Activated T-cell treated with anti-CD3 and anti-CD28 coated beads, Interleukin-2, amount 50 U/mL, for 24 hours (primary cell): Measurements from ENCODE around the gene AGPAT3.

Experiments
- DNase-seq: peaks from one replicate; pipeline ENCODE4 v3.0.0-alpha.2; 2020
- H3K27ac Mint-ChIP-seq: 2 replicates; pipeline ENCODE4 v1.8.0; 2020; ENCODE audit warnings: mild to moderate bottlenecking, mixed read lengths
- H3K27me3 Mint-ChIP-seq: 2 replicates; pipeline ENCODE4 v1.8.0; 2020; ENCODE audit warnings: mixed read lengths
- H3K36me3 Mint-ChIP-seq: 2 replicates; pipeline ENCODE4 v1.8.0; 2020; ENCODE audit warnings: low read depth, mixed read lengths
- H3K4me1 Mint-ChIP-seq: 2 replicates; pipeline ENCODE4 v1.8.0; 2020; ENCODE audit warnings: low read depth, mixed read lengths
- H3K4me3 Mint-ChIP-seq: 2 replicates; pipeline ENCODE4 v1.8.0; 2020; ENCODE audit warnings: mild to moderate bottlenecking, moderate library complexity, mixed read lengths
- H3K9me3 Mint-ChIP-seq: 2 replicates; pipeline ENCODE4 v1.8.0; 2020; ENCODE audit warnings: mixed read lengths

The AGPAT3 gene

DNA sequence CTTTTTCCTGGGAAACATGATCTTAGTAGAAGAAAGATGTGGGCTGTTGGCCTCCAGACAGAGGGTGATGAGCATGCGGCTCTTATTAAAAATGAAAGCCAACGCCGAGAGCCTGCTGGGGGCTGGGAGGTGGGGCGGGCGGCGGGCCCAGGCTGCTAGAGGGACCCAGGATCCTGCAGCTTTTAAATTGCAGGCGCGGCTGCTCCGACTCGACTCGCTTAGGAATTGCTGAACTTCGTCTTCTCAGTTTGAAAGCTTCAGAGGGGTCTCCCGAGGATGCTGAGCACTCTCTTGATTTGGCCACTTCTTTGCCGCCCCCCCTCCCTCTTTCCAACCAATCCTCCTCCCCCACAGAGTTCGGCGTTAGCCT, 1.2 kb downstream of the AGPAT3 start:
- Mint-ChIP-seq H3K36me3 (peaks cover 51% of the 10 kb centered on the region), H3K27me3 (no peaks in the 10 kb centered on the region), H3K4me1 (peaks cover 49% of the 10 kb centered on the region), H3K27ac (peak overlapping the region; percentile 94), H3K9me3 (no peaks in the 10 kb centered on the region), H3K4me3 (peak overlapping the region; percentile 84)
- peak; percentile 70 for DNase-seq

DNA sequence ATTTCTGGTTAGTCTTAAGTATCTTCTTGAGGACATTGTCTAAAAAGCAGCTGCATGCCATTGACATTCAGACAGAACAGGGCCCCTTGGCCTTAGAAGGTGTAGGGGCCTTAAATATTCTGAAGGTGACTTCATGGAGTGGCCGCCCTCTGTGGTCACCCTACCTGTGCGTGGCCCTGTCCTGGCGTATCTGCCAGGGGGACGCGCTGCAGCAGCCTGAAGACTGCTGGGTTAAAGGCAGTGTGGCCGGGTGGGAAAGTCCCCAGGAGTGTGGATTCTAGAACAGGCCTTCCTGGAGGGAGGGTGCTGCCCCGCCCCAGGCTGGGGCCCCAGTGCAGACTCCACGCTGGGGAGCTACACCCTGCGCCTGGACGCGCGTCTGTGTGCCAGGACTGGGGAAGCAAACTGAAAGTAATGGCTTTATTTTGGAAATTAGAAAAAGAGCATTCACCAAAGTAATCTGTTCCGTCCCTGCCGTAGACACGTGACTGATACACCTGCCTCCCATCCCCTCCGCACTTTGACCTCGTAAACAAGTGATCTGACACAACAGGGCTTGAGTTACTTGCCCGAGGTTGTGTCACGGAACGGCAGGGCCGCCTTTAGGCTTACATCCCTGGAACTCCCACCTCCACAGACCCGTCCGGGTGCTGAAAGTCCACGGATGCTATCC, 1.8 kb downstream of the AGPAT3 start:
- Mint-ChIP-seq H3K9me3 (no peaks in the 10 kb centered on the region), H3K36me3 (peaks cover 55% of the 10 kb centered on the region), H3K4me3 (peak overlapping the region; percentile 84), H3K27ac (peak overlapping the region; percentile 94), H3K27me3 (no peaks in the 10 kb centered on the region), H3K4me1 (peaks cover 54% of the 10 kb centered on the region)
- peak; percentile 70 for DNase-seq

DNA sequence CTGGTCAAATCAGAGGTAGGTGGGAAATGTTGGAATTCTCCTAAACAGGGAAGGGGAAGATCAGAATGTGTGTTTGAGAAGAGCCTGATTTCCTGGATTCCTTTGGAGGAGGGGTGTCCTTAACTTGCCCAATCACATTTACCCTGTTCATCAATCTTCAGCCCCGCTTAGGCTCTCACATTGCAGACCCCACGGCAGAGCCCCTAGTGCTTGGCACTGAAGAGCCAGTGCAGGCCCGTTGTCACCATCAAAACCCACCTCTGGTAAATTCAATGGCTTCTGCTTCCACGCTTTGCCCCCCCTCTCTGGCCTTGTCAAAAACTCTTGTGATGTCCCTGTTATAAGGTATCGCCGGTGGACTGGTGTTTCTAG, 2.3 kb downstream of the AGPAT3 start:
- Mint-ChIP-seq H3K36me3 (peaks cover 58% of the 10 kb centered on the region), H3K27ac (peak overlapping the region; percentile 94), H3K27me3 (no peaks in the 10 kb centered on the region), H3K4me1 (peaks cover 57% of the 10 kb centered on the region), H3K9me3 (no peaks in the 10 kb centered on the region), H3K4me3 (peak overlapping the region; percentile 84)
- DNase-seq: no peak

DNA sequence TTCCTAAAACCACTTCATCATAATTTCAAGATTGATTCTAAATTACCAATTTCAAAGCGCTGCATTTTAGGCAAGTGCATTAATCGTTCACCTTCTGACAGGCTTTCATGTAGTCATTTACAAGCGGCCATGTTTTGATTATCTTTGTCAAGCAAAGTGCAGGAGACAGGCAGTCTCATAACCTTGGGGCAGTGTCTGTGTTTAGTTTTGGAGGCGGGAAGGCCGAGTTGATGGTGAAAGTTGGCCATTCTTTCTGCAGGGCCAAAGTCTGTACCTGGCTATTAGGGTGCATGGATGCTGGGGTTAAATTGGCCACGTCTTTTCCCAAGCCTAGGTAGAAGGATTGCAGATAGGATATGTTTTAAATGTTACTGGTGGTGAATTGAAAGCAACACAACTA, 2.9 kb downstream of the AGPAT3 start:
- H3K4me3 Mint-ChIP-seq: peak overlapping the region; percentile 84
- no peaks in the 10 kb centered on the region for H3K9me3 Mint-ChIP-seq
- peaks cover 65% of the 10 kb centered on the region for H3K36me3 Mint-ChIP-seq
- no peaks in the 10 kb centered on the region for H3K27me3 Mint-ChIP-seq
- peak overlapping the region; percentile 94 for H3K27ac Mint-ChIP-seq
- H3K4me1 Mint-ChIP-seq: peaks cover 63% of the 10 kb centered on the region
- no peak for DNase-seq

DNA sequence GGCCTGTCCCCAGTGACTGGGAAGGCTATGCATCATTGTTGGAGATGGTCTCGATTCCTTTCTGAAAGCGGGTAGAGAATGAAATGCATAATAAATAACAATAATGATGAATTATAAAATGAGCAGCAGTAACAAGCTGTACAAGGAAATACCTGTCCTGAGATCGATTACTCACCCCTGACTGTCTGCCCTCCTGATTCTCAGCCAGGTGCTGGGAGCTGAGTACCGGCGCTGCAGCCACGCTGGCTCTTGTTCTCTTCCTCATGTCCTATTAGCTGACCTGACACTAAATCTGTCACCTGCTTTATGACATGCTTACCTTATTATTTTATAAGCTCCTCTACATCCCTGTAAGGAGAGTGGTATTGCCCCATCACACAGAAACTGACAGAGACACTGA, 3.4 kb downstream of the AGPAT3 start:
- Mint-ChIP-seq H3K9me3 (no peaks in the 10 kb centered on the region), H3K4me1 (peaks cover 68% of the 10 kb centered on the region), H3K36me3 (peaks cover 70% of the 10 kb centered on the region), H3K27me3 (no peaks in the 10 kb centered on the region), H3K27ac (peak overlapping the region; percentile 94), H3K4me3 (no peak overlapping the region)
- no peak for DNase-seq

DNA sequence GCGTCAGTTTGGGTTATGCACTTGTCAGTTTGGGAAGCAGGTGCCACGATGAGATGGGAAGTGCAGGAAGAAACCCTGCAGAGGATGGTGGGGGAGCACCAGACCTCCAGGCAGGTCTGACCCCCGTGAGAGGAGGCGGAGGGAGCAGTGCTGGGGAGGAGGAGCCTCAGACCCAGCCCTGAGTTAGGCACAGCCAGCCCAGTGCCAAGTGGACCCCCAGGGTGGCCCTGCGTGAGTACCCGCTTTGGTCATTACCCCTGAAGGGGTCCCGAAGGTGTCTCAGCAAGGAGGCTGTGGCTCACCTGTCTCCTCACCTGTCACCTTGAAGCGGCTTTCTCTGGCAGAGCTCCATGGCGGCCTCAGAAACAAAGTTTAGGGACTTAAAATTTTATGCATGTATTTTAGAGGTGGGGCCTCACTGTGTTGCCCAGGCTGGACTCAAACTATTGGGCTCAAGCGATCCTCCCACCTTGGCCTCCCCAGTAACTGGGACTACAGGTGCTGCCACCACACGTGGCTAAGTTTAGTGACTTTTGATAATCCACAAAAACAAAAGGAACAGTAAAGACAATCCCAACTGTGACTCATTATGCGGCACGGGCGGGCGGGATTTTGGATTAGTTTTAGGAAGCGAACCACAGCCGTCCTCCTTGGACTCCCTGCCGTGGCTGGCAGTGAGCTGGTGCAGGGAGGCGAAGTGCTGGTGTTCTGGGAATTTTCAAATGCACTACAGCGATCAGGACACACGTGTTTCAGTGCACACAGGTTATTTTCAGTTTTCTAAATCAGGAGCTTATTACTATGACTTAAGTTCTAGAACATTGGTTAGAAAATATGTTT, 4.7 kb downstream of the AGPAT3 start:
- H3K4me3 Mint-ChIP-seq: no peak overlapping the region
- H3K36me3 Mint-ChIP-seq: peaks cover 79% of the 10 kb centered on the region
- H3K27me3 Mint-ChIP-seq: no peaks in the 10 kb centered on the region
- no peak for DNase-seq
- peaks cover 78% of the 10 kb centered on the region for H3K4me1 Mint-ChIP-seq
- H3K9me3 Mint-ChIP-seq: no peaks in the 10 kb centered on the region
- peak overlapping the region; percentile 39 for H3K27ac Mint-ChIP-seq

DNA sequence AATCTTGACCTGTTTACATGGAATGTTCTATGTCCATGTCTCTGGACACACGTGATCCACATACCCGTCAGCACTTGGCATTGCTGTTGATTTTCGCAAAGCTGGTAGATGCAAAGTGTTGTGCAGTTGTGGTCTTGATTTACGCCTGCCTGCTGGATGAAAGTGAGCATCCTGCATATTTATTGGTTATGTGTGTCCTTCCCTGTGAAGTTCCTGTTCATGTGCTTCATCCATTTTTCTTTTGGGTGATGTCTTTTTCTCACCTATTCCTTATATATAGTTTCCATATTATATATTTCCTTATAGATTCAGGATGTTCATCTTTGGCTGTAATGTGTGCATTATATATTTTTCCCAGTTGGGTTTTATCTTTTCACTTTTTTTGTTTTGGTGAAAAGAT, 6.5 kb downstream of the AGPAT3 start:
- H3K36me3 Mint-ChIP-seq: peaks cover 89% of the 10 kb centered on the region

DNA sequence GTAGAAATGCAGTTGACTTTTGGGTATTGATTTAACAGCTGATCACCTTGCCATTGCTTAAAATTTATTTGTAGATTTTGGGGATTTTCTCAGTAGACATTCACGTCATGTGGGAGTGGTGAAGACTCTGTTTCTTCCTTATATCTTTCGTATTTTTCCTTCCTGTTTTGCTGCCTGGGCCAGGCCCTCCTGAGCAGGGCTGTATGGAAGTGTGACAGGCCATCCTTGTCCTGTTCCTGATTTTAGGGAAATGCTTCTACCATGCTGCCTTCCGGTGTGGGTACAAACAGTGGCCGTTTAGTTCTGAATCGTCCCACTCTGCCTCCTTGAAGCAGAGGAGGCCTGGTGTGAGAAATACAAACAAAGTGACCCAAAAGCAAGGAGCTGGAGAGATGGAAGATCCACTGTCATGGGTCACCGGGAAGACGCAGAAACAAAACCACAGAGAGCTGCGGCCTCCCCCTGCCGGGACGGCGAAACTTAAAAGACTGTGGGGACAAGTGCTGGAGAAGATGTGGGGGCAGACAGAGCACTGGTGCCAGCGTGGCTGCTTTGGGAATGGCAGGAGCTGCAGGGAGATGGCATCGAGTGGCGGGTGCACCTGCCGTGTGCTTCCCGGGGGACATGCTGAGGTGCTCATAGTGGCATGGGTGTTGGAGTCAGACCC, 7.6 kb downstream of the AGPAT3 start:
- DNase-seq: no peak
- no peaks in the 10 kb centered on the region for H3K9me3 Mint-ChIP-seq
- peaks cover 81% of the 10 kb centered on the region for H3K36me3 Mint-ChIP-seq
- no peak overlapping the region for H3K4me3 Mint-ChIP-seq
- H3K27me3 Mint-ChIP-seq: no peaks in the 10 kb centered on the region
- H3K27ac Mint-ChIP-seq: peak overlapping the region; percentile 92
- H3K4me1 Mint-ChIP-seq: peaks cover 74% of the 10 kb centered on the region

More for the DNA sequence above, 6.5 kb downstream of the AGPAT3 start:
- Mint-ChIP-seq H3K27me3 (no peaks in the 10 kb centered on the region), H3K4me3 (no peak overlapping the region), H3K27ac (no peak overlapping the region), H3K4me1 (peaks cover 83% of the 10 kb centered on the region), H3K9me3 (no peaks in the 10 kb centered on the region)
- no peak for DNase-seq

DNA sequence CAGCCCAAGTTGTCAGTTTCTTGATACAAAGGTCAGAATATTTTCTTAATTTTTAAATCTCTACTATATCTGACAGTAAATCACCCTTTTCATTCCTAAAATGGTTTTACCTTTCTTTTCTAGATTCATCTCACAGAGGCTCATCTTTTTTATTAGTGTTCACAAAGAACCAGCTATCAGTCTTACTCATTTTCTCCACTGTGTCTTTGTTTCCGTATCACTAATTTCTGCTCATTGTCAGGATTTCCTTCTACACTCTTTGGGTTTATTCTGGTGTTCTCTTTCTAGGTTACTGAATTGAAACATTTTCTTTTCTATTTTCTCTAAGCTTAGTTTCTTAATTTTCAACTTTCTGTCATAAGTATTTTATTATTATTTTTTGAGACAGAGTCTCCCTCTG, 8.7 kb downstream of the AGPAT3 start:
- H3K36me3 Mint-ChIP-seq: peaks cover 81% of the 10 kb centered on the region
- no peak for DNase-seq
- no peaks in the 10 kb centered on the region for H3K27me3 Mint-ChIP-seq
- H3K27ac Mint-ChIP-seq: peak overlapping the region; percentile 92
- peaks cover 72% of the 10 kb centered on the region for H3K4me1 Mint-ChIP-seq
- peak overlapping the region; percentile 10 for H3K4me3 Mint-ChIP-seq
- no peaks in the 10 kb centered on the region for H3K9me3 Mint-ChIP-seq

DNA sequence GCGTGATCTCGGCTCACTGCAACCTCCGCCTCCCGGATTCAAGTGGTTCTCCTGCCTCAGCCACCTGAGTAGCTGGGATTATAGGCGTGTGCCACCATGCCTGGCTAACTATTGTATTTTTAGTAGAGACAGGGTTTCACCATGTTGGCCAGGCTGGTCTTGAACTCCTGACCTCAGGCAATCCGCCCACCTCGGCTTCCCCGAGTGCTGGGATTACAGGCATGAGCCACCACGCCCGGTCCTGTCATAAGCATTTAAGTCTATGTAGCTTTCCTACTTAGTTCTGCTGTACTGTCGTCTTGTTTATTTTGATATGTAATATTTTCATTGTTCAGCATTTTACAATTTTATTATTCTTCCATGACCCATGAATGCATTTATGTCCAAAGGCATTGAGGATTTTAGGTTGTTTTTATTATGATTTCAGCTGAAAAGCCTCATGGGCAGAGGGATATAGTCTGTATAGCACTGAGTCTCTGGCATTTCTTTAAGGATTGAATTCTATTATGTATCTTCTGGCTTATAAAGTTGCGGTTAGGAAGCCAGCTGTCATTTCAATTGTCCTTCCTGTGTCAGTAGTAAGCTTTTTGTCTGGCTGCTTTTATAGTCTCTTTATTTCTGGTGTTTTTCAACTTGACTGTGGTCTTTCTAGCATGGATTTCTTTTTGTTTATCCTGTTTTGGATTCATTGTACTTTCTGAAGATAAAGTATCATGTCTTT, 9.2 kb downstream of the AGPAT3 start:
- Mint-ChIP-seq H3K36me3 (peaks cover 77% of the 10 kb centered on the region), H3K4me3 (no peak overlapping the region), H3K27me3 (no peaks in the 10 kb centered on the region), H3K9me3 (no peaks in the 10 kb centered on the region), H3K27ac (peak overlapping the region; percentile 92), H3K4me1 (peaks cover 66% of the 10 kb centered on the region)
- no peak for DNase-seq

DNA sequence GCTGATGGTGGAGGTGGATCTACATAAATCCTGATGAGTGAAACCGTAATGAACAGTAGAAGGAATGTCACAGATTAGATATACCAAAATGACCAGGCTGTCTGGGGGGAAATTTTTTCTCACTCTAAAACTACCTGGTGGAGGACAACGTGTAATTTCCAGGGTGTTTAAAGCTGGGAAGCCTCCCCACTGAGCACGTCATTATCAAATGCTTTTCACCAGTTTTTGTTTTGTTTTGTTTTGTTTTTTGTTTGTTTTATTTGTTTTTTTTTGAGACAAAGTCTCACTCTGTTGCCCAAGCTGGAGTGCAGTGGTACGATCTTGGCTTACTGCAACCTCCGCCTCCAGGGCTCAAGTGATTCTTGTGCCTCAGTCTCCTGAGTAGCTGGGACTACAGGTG, 11.6 kb downstream of the AGPAT3 start:
- no peak overlapping the region for H3K27ac Mint-ChIP-seq
- no peaks in the 10 kb centered on the region for H3K27me3 Mint-ChIP-seq
- H3K4me3 Mint-ChIP-seq: no peak overlapping the region
- peaks cover 71% of the 10 kb centered on the region for H3K36me3 Mint-ChIP-seq
- peaks cover 69% of the 10 kb centered on the region for H3K4me1 Mint-ChIP-seq
- DNase-seq: no peak
- no peaks in the 10 kb centered on the region for H3K9me3 Mint-ChIP-seq

DNA sequence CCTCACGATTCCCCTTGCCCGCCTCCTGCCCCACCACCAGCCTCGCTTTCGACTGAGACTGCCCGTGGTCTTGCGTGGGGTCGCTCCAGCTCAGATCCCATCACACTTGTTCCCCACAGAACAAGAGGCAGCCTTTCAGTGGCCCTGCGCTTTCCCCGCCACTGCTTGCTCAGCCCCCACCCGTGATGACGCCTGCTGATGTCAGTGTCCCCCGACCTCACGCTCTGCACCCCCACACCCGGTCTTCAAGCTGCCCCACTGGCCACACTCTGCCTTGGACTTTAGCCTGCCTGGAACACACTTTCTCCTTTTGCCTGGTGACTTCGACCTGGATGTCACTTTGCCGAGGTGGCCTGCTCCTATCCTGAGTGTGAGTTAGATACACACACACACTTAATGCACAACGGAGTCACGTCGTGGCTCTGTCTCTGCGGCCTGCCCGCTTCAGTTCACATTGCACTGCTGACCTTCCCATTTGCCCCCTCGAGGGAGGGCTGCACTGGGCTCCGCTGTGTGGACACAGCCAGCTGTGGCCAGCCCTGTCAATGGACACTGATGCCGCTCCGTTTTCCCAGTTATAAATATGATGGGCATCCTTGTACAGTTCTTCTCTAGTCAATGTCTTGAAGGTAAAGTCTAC, 13.0 kb downstream of the AGPAT3 start:
- Mint-ChIP-seq H3K36me3 (peaks cover 70% of the 10 kb centered on the region), H3K4me3 (no peak overlapping the region), H3K27me3 (no peaks in the 10 kb centered on the region), H3K4me1 (peaks cover 69% of the 10 kb centered on the region), H3K9me3 (no peaks in the 10 kb centered on the region), H3K27ac (no peak overlapping the region)
- DNase-seq: no peak

DNA sequence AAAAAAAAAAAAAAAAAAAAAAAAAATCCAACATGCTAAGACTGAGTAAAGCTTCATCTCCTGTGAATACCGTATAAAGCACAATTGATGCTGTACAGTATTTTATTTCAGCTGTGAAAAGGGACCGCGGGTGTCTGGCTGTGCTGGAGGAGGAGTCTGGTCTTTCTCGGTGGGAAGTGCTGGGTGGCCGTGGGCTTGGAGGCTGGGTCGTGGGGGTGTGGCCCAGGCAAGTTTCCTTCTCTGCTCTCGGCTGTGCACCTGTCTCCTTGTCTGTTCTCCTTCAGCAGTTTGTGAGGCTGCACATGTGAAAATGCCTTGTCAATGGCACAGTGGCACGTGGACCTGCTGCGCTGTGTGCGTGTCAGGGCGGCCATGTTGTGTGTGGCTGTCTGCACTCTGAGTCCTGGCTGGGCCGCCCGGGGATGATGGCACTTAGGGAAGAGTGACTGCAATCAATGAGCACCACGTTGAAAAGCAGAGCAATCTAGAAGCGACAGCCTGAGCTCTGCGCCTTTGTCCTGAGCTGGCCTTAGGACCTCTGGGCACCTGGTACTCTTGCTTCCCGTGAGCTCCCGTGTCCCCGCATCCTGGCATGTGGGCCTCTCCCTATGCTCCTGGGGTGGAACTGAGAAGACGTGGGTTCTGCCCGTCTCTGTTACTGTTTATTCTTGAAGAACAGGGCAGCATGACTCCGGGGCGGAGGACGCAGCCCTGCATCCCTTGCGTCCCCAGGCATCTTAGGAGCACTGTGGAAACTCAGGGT, 14.5 kb downstream of the AGPAT3 start:
- Mint-ChIP-seq H3K4me3 (no peak overlapping the region), H3K9me3 (no peaks in the 10 kb centered on the region), H3K27me3 (no peaks in the 10 kb centered on the region), H3K36me3 (peaks cover 62% of the 10 kb centered on the region), H3K4me1 (peaks cover 69% of the 10 kb centered on the region), H3K27ac (peak overlapping the region; percentile 37)
- no peak for DNase-seq
